GM23338 (cell line): ENCODE results near the gene CAMKK2. TPM values are rescaled to one million over a fixed set of nuclear protein-coding genes. Genes with fewer than 3 reads are reported as not detected.

Experiments used
- ATAC-seq: fragments of 200-7000 bp; cut with Tn5 transposase; 3 replicates; pipeline ENCODE4 v1.9.1; 2020
- DNase-seq: peaks from one replicate; pipeline ENCODE4 v3.0.0-alpha.2; 2015; ENCODE audit warnings: low spot score
- H2AFZ ChIP-seq: fragments of 200-600 bp; sonication (generic); 2 replicates; pipeline ENCODE4 v1.8.0; 2016; ENCODE audit warnings: antibody characterized with exemption, mild to moderate bottlenecking, moderate library complexity
- H3F3A ChIP-seq: fragments of 200-600 bp; sonication (generic); replicated peaks from 2 replicates; pipeline ENCODE4 v1.8.0; 2017; ENCODE audit warnings: antibody characterized with exemption, mixed run types, low read depth
- H3K27ac ChIP-seq: fragments of 200-600 bp; sonication (generic); 2 replicates; pipeline ENCODE4 v1.6.1; 2016; ENCODE audit warnings: low read depth
- H3K27me3 ChIP-seq: fragments of 200-600 bp; sonication (generic); 2 replicates; pipeline ENCODE4 v1.8.0; 2016; ENCODE audit warnings: mild to moderate bottlenecking, mixed run types, moderate library complexity; ENCODE audit not compliant: insufficient read depth
- H3K36me3 ChIP-seq: fragments of 200-600 bp; sonication (generic); 2 replicates; pipeline ENCODE4 v1.8.0; 2016; ENCODE audit warnings: mild to moderate bottlenecking; ENCODE audit not compliant: insufficient read depth
- H3K4me1 ChIP-seq: fragments of 200-600 bp; sonication (generic); 2 replicates; pipeline ENCODE4 v1.8.0; 2016; ENCODE audit warnings: mild to moderate bottlenecking, moderate library complexity; ENCODE audit not compliant: insufficient read depth
- H3K4me2 ChIP-seq: fragments of 200-600 bp; sonication (generic); 2 replicates; pipeline ENCODE4 v1.7.1; 2017; ENCODE audit warnings: mixed run types
- H3K4me3 ChIP-seq: fragments of 200-600 bp; sonication (generic); 2 replicates; pipeline ENCODE4 v1.6.1; 2016; ENCODE audit warnings: mixed run types
- H3K79me2 ChIP-seq: fragments of 200-600 bp; sonication (generic); replicated peaks from 2 replicates; pipeline ENCODE4 v1.8.0; 2017; ENCODE audit warnings: mild to moderate bottlenecking; ENCODE audit not compliant: insufficient read depth
- H3K9me2 ChIP-seq: fragments of 200-600 bp; sonication (generic); 2 replicates; pipeline ENCODE4 v1.8.0; 2017; ENCODE audit not compliant: insufficient read depth
- H4K20me1 ChIP-seq: fragments of 200-600 bp; sonication (generic); replicated peaks from 2 replicates; pipeline ENCODE4 v1.8.0; 2017; ENCODE audit warnings: mild to moderate bottlenecking; ENCODE audit not compliant: insufficient read depth
- H3K27ac Mint-ChIP-seq: 2 replicates; pipeline ENCODE4 v1.8.0; 2020; ENCODE audit warnings: inconsistent platforms, mild to moderate bottlenecking, moderate library complexity, mixed read lengths
- H3K27me3 Mint-ChIP-seq: 3 replicates; pipeline ENCODE4 v1.8.0; 2022; ENCODE audit warnings: low read depth, mild to moderate bottlenecking, moderate library complexity, mixed read lengths, inconsistent platforms; ENCODE audit not compliant: insufficient read depth, poor library complexity
- H3K36me3 Mint-ChIP-seq: 3 replicates; pipeline ENCODE4 v1.8.0; 2021; ENCODE audit warnings: low read depth, mild to moderate bottlenecking, inconsistent platforms, moderate library complexity, mixed read lengths
- H3K4me1 Mint-ChIP-seq: 3 replicates; pipeline ENCODE4 v1.8.0; 2020; ENCODE audit warnings: mild to moderate bottlenecking, inconsistent platforms, mixed read lengths
- H3K4me3 Mint-ChIP-seq: 3 replicates; pipeline ENCODE4 v1.8.0; 2021; ENCODE audit warnings: moderate library complexity, mild to moderate bottlenecking, inconsistent platforms, mixed read lengths
- H3K9me3 Mint-ChIP-seq: 3 replicates; pipeline ENCODE4 v1.8.0; 2020; ENCODE audit warnings: moderate library complexity, mild to moderate bottlenecking, inconsistent platforms, mixed read lengths
- CREB1 ChIP-seq: fragments of 250-450 bp; sonication (Bioruptor Pico); IDR thresholded peaks from 2 replicates; pipeline ENCODE4 v1.5.0; 2020; ENCODE audit warnings: low read depth, mild to moderate bottlenecking, moderate library complexity
- CTCF ChIP-seq, 2 experiments: fragments of 200-600 bp in 1 of 2; sonication (generic) in 1 of 2; conservative IDR thresholded peaks; 2 replicates each; pipeline versions ENCODE4 v1.5.1 to v1.6.1; 2016 to 2017; ENCODE audit warnings: antibody characterized with exemption in 2 of 2, low read depth in 2 of 2, mild to moderate bottlenecking in 2 of 2, moderate library complexity in 1 of 2
- ETS1 ChIP-seq: IDR thresholded peaks from 2 replicates; pipeline ENCODE4 v1.6.1; 2016; ENCODE audit warnings: antibody characterized with exemption
- EZH2 ChIP-seq: fragments of 200-600 bp; sonication (generic); IDR thresholded peaks from one replicate; pipeline ENCODE4 v1.8.0; 2017; ENCODE audit warnings: antibody characterized with exemption, mild to moderate bottlenecking, low read depth; ENCODE audit not compliant: unreplicated experiment
- EZH2phosphoT487 ChIP-seq: fragments of 200-600 bp; sonication (generic); IDR thresholded peaks from one replicate; pipeline ENCODE4 v1.8.1; 2018; ENCODE audit warnings: antibody characterized with exemption; ENCODE audit not compliant: unreplicated experiment
- JUNB ChIP-seq: IDR thresholded peaks from one replicate; pipeline ENCODE4 v1.6.1; 2016; ENCODE audit warnings: antibody characterized with exemption; ENCODE audit not compliant: unreplicated experiment
- NANOG ChIP-seq: IDR thresholded peaks from 2 replicates; pipeline ENCODE4 v1.6.1; 2016; ENCODE audit warnings: antibody characterized with exemption, borderline replicate concordance
- POLR2AphosphoS5 ChIP-seq: IDR thresholded peaks from 2 replicates; pipeline ENCODE4 v1.6.1; 2016; ENCODE audit warnings: antibody characterized with exemption, low read depth
- STAT1 ChIP-seq: IDR thresholded peaks from one replicate; pipeline ENCODE4 v1.6.1; 2016; ENCODE audit warnings: antibody characterized with exemption; ENCODE audit not compliant: unreplicated experiment
- ZNF114 ChIP-seq: fragments of 250-450 bp; sonication (Bioruptor Pico); IDR thresholded peaks from 2 replicates; pipeline ENCODE4 v1.5.0; 2020; ENCODE audit warnings: mild to moderate bottlenecking, moderate library complexity
- ZNF331 ChIP-seq: fragments of 250-450 bp; sonication (Bioruptor Pico); IDR thresholded peaks from 2 replicates; pipeline ENCODE4 v1.5.0; 2020; ENCODE audit warnings: low read depth, mild to moderate bottlenecking, moderate library complexity
- polyA plus RNA-seq: library from polyadenylated mRNA; unstranded; fragments of >200 nt; fragmentation: Nextera tagmentation; extraction: Ambion mirVana; gene quantifications from 2 replicates; pipeline ENCODE4 v1.2.1, GENCODE V29; 2016
- total RNA-seq: library from RNA; depleted of rRNA; stranded (reverse); fragments of >200 nt; shearing (Covaris generic); gene quantifications from 2 replicates; pipeline ENCODE4 v1.2.3, GENCODE V29; 2014
- TF ChIP-seq, protein P1 (sequence below): IDR thresholded peaks from one replicate; pipeline ENCODE4 v1.6.1; 2018; ENCODE audit warnings: antibody characterized with exemption; ENCODE audit not compliant: unreplicated experiment

Gene CAMKK2
- total and polyA plus RNA-seq, 2 experiments from 2014 or later: 10.3 to 26.4 TPM

GRCh38 chr12:121219353-121219986 lies 77.0 kb downstream of the CAMKK2 start:
- Histone ChIP-seq H3K27me3 (no peaks in the 10 kb centered on the region), H2AFZ (no peak overlapping the region), H3K4me1 (no peaks in the 10 kb centered on the region), H3K4me3 (no peak overlapping the region), H3K9me2 (no peaks in the 10 kb centered on the region), H3K79me2 (no peaks in the 10 kb centered on the region), H3K27ac (no peak overlapping the region), H3F3A (no peaks in the 10 kb centered on the region), H4K20me1 (no peaks in the 10 kb centered on the region), H3K4me2 (no peak overlapping the region), H3K36me3 (no peaks in the 10 kb centered on the region)
- H3K9me3 Mint-ChIP-seq: no peaks in the 10 kb centered on the region
- no peaks in the 10 kb centered on the region for H3K4me1 Mint-ChIP-seq
- H3K4me3 Mint-ChIP-seq: no peak overlapping the region
- ATAC-seq: no peak
- H3K27me3 Mint-ChIP-seq: peaks cover 5% of the 10 kb centered on the region
- DNase-seq: no peak
- H3K27ac Mint-ChIP-seq: no peak overlapping the region
- TF ChIP-seq NANOG (no peak), POLR2AphosphoS5 (no peak), CREB1 (CRISPR knock-in tag) (no peak), ZNF114 (CRISPR knock-in tag) (no peak), STAT1 (no peak), EZH2 (no peak)
- TF ChIP-seq, protein P1, sequence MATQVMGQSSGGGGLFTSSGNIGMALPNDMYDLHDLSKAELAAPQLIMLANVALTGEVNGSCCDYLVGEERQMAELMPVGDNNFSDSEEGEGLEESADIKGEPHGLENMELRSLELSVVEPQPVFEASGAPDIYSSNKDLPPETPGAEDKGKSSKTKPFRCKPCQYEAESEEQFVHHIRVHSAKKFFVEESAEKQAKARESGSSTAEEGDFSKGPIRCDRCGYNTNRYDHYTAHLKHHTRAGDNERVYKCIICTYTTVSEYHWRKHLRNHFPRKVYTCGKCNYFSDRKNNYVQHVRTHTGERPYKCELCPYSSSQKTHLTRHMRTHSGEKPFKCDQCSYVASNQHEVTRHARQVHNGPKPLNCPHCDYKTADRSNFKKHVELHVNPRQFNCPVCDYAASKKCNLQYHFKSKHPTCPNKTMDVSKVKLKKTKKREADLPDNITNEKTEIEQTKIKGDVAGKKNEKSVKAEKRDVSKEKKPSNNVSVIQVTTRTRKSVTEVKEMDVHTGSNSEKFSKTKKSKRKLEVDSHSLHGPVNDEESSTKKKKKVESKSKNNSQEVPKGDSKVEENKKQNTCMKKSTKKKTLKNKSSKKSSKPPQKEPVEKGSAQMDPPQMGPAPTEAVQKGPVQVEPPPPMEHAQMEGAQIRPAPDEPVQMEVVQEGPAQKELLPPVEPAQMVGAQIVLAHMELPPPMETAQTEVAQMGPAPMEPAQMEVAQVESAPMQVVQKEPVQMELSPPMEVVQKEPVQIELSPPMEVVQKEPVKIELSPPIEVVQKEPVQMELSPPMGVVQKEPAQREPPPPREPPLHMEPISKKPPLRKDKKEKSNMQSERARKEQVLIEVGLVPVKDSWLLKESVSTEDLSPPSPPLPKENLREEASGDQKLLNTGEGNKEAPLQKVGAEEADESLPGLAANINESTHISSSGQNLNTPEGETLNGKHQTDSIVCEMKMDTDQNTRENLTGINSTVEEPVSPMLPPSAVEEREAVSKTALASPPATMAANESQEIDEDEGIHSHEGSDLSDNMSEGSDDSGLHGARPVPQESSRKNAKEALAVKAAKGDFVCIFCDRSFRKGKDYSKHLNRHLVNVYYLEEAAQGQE: no peak
- no peaks in the 10 kb centered on the region; the same call in 2 of the 3 replicates for H3K36me3 Mint-ChIP-seq

DNA sequence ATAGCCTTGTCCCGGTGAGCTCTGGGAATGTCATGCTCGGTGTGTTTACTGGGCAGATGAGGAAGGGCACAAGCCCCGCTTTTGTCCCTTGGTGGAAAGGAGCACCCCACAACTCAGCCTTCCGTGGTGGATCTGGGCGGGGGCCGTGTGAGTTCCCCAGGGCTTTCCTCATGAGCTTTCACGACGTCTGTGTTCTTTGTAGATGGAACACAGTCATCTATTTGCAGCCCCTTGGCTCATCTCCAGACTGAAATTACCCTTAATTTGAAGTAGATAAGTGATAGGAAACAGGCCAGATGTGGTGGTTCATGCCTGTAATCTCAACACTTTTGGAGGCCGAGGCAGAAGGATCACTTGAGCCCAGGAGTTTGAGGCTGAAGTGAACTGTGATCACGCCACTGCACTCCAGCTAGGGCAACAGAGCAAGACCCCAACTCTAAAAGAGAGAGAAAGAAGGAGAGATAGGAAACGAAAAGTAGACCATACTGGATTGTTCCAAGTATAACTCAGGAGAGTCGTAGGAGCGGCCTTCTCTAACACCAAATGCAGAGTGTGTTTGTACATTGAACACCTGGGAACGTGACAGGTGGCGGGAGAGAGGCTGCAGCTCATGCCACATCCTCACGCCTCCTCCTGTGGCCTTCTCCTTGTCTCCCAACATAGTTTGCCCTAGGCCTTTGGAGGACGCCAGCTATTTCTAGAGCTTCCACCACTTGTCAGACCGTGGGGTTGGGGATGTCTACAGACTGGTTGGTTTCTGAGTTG lies 77.7 kb downstream of the CAMKK2 start:
- Mint-ChIP-seq H3K27ac (no peak overlapping the region), H3K4me1 (no peaks in the 10 kb centered on the region)
- TF ChIP-seq JUNB (no peak), EZH2phosphoT487 (no peak), EZH2 (no peak), STAT1 (no peak), CREB1 (CRISPR knock-in tag) (no peak), ETS1 (no peak), ZNF331 (CRISPR knock-in tag) (no peak), CTCF (conservative IDR thresholded peaks at IDR 0.05; ENCODE audit: low read depth in 2 of 2) (no peak), POLR2AphosphoS5 (no peak)
- TF ChIP-seq, protein P1: no peak

More for the DNA sequence above, 77.7 kb downstream of the CAMKK2 start:
- no peak overlapping the region for H3K4me3 ChIP-seq
- H3K4me2 ChIP-seq: no peak overlapping the region
- Mint-ChIP-seq H3K9me3 (no peaks in the 10 kb centered on the region), H3K27me3 (peaks cover 5% of the 10 kb centered on the region), H3K36me3 (no peaks in the 10 kb centered on the region; the same call in 2 of the 3 replicates), H3K4me3 (no peak overlapping the region)
- no peaks in the 10 kb centered on the region for H3K27me3 ChIP-seq
- ATAC-seq: no peak
- no peak for DNase-seq
- no peaks in the 10 kb centered on the region for H4K20me1 ChIP-seq
- H3K27ac ChIP-seq: no peak overlapping the region
- no peaks in the 10 kb centered on the region for H3K9me2 ChIP-seq
- H3K79me2 ChIP-seq: no peaks in the 10 kb centered on the region
- no peaks in the 10 kb centered on the region for H3K36me3 ChIP-seq
- no peaks in the 10 kb centered on the region for H3K4me1 ChIP-seq
- no peaks in the 10 kb centered on the region for H3F3A ChIP-seq
- no peak overlapping the region for H2AFZ ChIP-seq
